Measurements from ENCODE around the gene FYB2. TPM values are rescaled to one million over a fixed set of nuclear protein-coding genes. Genes with fewer than 3 reads are reported as not detected.

The FYB2 gene
- total RNA-seq, 2 experiments from 2014 or later = not detected

DNA sequence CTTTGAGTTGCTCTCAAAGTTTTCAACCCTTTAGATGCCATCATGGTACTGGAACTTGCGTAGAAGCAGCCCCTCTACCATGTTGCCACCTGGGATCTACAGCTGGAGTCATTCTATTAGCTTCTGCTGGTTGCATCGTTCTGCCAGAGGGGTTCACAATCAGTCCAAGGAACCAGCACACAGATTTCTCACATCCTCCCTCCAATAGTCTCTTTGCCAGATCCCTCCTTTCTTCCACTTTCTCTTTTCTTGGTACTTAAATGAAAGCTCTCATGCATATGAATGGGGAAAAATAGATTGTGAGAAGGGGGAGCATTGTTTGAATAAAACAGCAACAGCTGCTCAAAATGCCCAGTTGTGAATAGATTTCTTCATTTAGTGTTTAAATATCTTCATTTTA lies 31.2 kb upstream of the FYB2 start:
- CTCF ChIA-PET = no interaction called here
- no peaks in the 10 kb centered on the region for H3K4me1 Mint-ChIP-seq

DNA sequence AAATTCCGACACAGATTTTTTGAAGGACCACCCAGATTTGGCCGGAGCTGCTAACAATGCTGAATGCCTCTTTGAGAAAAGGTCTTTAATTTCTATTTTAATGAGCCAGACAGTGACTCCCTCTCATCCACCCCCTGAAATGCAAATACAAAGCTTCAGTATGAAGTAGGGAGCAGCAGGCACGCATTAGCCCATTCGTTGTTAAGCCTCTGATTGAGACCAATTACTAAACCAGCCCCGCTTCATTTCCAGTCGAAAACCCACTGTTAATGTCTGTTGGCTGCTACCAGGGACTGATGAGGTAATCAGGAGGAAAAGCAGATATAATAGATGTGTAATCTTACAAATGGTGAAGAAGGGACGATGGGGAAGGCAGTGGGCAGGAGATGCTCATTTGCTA lies 30.5 kb upstream of the FYB2 start:
- Mint-ChIP-seq H3K4me3 (no peak overlapping the region), H3K9me3 (ENCODE audit: low read depth) (no peaks in the 10 kb centered on the region), H3K36me3 (ENCODE audit: low read depth) (no peaks in the 10 kb centered on the region), H3K27ac (no peak overlapping the region), H3K27me3 (peaks cover 15% of the 10 kb centered on the region), H3K4me1 (no peaks in the 10 kb centered on the region)
- ChIA-PET CTCF (no interaction called here), POLR2A (no interaction called here)
- intact Hi-C loops (cut with DNase I, micrococcal nuclease) = no loop called here
- no peak for DNase-seq
- no peak for ATAC-seq

More for the DNA sequence above, 31.2 kb upstream of the FYB2 start:
- intact Hi-C loops (cut with DNase I, micrococcal nuclease) = no loop called here
- DNase-seq = no peak
- H3K9me3 Mint-ChIP-seq (ENCODE audit: low read depth) = no peaks in the 10 kb centered on the region
- peaks cover 18% of the 10 kb centered on the region for H3K27me3 Mint-ChIP-seq
- H3K27ac Mint-ChIP-seq = no peak overlapping the region
- POLR2A ChIA-PET = no interaction called here
- no peaks in the 10 kb centered on the region for H3K36me3 Mint-ChIP-seq (ENCODE audit: low read depth)
- no peak for ATAC-seq
- H3K4me3 Mint-ChIP-seq = no peak overlapping the region

DNA sequence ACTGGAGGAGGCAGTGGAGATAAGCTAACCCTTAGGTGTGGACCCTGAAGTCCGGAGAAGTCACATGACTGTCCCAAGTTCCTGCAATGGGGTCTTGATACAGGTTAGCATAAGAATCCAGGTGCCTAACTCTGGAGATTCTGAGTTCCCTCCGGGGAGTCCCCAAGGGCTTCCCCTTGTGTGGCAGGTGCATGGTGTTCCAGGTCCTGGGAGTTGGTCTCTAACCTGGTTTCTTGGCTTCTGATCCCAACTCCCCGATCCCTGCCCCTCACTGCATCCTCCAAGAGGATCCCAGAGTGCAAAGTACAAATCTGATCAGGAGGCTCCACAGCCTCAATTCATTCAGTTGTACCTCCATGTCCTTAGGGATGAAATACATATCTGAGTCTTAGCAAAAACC lies 26.1 kb upstream of the FYB2 start:
- Mint-ChIP-seq H3K4me3 (no peak overlapping the region), H3K36me3 (ENCODE audit: low read depth) (no peaks in the 10 kb centered on the region), H3K27ac (no peak overlapping the region), H3K9me3 (ENCODE audit: low read depth) (no peaks in the 10 kb centered on the region), H3K27me3 (peaks cover 14% of the 10 kb centered on the region), H3K4me1 (no peaks in the 10 kb centered on the region)
- ChIA-PET CTCF (no interaction called here), POLR2A (no interaction called here)
- intact Hi-C loops (cut with DNase I, micrococcal nuclease) = no loop called here
- ATAC-seq (no peak), DNase-seq (no peak)

DNA sequence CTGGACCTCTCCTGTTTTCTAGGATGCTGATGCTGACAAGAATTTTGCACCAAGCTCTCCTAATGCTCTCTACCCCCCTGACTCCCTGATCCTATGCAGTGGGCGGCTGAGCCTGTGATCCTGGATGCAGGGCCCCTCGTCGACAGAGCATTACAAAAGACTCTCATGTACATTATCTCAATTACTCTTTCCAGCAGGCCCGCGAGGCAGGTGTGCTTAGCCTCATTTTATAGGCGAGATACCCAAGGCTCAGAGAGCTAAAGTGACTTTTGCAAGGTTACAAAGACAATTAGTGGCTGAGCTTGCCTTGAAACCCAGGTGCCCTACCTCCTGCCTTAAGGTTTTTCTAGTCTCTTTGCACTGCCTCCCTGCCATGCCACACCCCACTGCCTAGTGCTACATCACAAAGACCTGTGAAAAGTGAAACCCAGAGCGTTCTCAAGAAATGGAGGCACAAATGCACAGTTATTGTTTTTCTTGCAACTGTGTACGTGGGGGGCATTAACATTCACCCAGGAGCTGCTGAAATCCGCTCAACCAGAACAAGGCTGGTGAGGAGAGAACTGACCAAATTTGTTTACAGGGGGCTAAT lies 25.4 kb upstream of the FYB2 start:
- intact Hi-C loops (cut with DNase I, micrococcal nuclease) = no loop called here
- CTCF ChIA-PET = no interaction called here
- ATAC-seq = no peak
- Mint-ChIP-seq H3K27me3 (peaks cover 14% of the 10 kb centered on the region), H3K4me1 (no peaks in the 10 kb centered on the region), H3K36me3 (ENCODE audit: low read depth) (no peaks in the 10 kb centered on the region), H3K9me3 (ENCODE audit: low read depth) (no peaks in the 10 kb centered on the region), H3K4me3 (no peak overlapping the region), H3K27ac (no peak overlapping the region)
- DNase-seq = no peak
- POLR2A ChIA-PET = no interaction called here

DNA sequence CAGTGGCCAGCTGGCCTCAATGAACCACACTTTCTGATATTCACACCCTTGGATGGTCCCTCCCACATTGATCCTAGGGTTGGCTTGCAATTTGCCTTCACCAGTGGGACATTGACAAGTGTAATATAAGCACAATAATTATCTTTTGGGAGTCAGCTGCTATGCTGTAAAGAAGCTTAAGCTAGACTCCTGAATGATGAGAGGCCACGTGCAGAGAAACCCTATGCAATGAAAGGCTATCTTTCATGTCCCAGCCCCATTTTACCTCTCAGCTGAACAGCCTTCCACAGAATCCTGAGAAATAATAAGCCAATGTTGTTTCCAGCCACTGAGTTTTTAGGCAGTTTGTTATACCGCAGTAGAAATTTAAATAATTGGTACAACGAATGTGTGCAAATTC lies 24.3 kb upstream of the FYB2 start:
- Mint-ChIP-seq H3K27me3 (peaks cover 16% of the 10 kb centered on the region), H3K27ac (no peak overlapping the region), H3K4me1 (no peaks in the 10 kb centered on the region), H3K9me3 (ENCODE audit: low read depth) (no peaks in the 10 kb centered on the region), H3K36me3 (ENCODE audit: low read depth) (no peaks in the 10 kb centered on the region), H3K4me3 (no peak overlapping the region)
- no peak for DNase-seq
- ChIA-PET POLR2A (no interaction called here), CTCF (no interaction called here)
- no peak for ATAC-seq
- intact Hi-C loops (cut with DNase I, micrococcal nuclease) = no loop called here

DNA sequence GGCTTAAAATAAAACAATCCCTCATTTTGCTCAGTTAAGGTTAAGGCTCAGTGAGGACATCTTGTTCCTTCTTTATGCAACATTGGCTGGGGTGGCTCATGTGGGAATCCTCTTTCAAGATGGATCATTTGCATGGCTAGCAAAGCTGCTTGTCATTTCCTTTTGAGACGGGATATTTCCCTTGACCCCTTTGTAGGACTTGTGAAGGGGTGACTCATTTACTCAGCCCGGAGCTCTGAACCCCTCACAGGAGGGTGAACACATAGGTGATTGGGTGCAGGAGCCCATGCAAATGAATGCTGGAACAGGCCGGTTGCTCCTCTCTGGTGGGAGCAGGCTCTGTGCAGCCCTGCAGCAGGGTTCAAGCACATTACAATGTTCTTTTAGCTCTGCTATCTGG lies 19.6 kb upstream of the FYB2 start:
- Mint-ChIP-seq H3K36me3 (ENCODE audit: low read depth) (no peaks in the 10 kb centered on the region), H3K4me3 (no peak overlapping the region), H3K9me3 (ENCODE audit: low read depth) (no peaks in the 10 kb centered on the region), H3K27me3 (peaks cover 7% of the 10 kb centered on the region), H3K4me1 (no peaks in the 10 kb centered on the region), H3K27ac (no peak overlapping the region)
- ChIA-PET CTCF (interaction anchor here (1.3 kb wide), 1 partner anchor 18 kb away, joined by 3 read pairs; no protein-coding TSS in a partner anchor), POLR2A (no interaction called here)
- no peak for ATAC-seq
- intact Hi-C loops (cut with DNase I, micrococcal nuclease) = no loop called here
- no peak for DNase-seq

DNA sequence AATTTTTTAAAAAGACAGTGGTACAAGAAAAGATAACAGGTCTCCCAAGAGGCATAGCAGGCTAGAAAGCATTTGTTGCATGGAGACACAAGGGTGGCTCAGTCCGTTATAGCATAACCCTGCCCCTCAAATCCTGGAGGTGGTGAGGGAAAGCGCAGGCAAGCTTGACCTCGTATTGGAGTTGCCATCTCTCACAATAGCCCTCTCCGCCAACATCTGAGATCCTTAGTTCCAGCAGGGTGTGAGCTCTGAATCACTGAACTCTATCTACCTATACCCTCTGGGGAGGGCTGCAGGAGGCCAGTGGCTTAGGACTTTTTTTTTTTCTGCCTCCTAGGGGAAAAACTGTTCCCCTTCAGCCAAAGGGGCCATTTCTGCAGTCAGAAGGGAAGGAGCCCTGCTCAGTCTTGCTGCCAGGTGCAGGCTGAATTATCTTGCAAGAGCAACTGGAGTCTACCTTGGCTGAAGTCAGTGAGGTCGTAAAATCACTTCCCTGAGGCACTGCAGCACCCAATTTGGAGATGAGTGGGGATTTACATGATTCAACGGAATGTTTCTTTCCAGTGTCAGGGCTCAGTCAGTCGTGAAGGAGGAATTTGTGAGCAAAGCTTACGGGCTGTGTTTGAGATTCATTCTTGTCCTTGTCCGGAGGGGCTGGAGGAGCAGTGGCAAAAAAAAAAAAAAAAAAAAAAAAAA lies 18.2 kb upstream of the FYB2 start:
- ATAC-seq (no peak), DNase-seq (no peak)
- no peaks in the 10 kb centered on the region for H3K9me3 Mint-ChIP-seq (ENCODE audit: low read depth)
- no peak overlapping the region for H3K4me3 Mint-ChIP-seq
- ChIA-PET CTCF (interaction anchor here (0.6 to 1.0 kb wide), 3 partner anchors 28 to 642 kb away, joined by 3 read pairs; no protein-coding TSS in a partner anchor), POLR2A (no interaction called here)
- intact Hi-C loops (cut with DNase I, micrococcal nuclease) = no loop called here
- H3K4me1 Mint-ChIP-seq = peaks cover under 1% of the 10 kb centered on the region
- no peak overlapping the region for H3K27ac Mint-ChIP-seq
- no peaks in the 10 kb centered on the region for H3K36me3 Mint-ChIP-seq (ENCODE audit: low read depth)
- H3K27me3 Mint-ChIP-seq = peaks cover 5% of the 10 kb centered on the region

DNA sequence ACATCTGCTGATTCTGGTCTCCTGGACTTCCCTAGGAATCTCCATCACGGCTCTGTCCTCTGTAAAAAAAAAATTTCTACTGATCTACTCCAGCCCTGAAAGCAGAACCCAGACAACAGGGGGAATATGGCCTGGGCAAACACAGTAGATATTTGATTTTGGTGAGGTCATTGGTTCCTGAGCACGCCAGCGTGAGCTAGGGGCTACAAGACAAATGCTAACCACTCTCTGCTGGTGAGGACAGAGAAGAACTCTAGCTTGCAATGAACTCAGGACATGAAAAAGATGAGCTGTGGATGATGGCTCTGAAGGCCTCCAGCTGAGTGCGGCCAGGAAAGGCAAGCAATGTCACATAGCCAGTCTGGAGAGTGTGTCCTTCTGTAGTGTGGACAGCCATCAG lies 17.2 kb upstream of the FYB2 start:
- Mint-ChIP-seq H3K36me3 (ENCODE audit: low read depth) (no peaks in the 10 kb centered on the region), H3K4me1 (peaks cover 3% of the 10 kb centered on the region), H3K4me3 (no peak overlapping the region), H3K27me3 (peaks cover 3% of the 10 kb centered on the region), H3K9me3 (ENCODE audit: low read depth) (no peaks in the 10 kb centered on the region), H3K27ac (no peak overlapping the region)
- POLR2A ChIA-PET = no interaction called here
- ATAC-seq = no peak
- intact Hi-C loops (cut with DNase I, micrococcal nuclease) = no loop called here
- DNase-seq = no peak
- CTCF ChIA-PET = interaction anchor here (0.6 to 1.0 kb wide), 3 partner anchors 27 to 643 kb away, joined by 3 read pairs; no protein-coding TSS in a partner anchor

DNA sequence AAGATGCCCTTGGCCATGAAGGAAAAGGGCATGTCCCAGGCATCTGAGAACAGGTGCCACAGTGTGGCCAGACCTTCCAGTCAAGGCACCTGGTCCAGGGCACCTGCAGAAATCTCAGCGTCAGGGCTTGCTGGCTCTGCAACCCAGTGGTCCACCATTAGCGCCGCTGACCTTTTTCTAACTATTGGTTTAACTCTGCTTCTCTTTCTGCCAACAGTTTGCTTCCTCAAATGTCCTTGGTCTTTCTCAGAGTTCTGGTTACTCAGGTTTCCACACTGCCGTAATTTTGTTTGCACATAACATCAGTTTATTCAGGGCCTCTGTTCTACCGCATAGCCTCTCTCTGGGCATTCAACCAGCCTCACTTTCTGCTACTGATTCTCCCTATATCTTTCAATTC lies 16.5 kb upstream of the FYB2 start:
- Mint-ChIP-seq H3K9me3 (ENCODE audit: low read depth) (no peaks in the 10 kb centered on the region), H3K27ac (no peak overlapping the region), H3K36me3 (ENCODE audit: low read depth) (no peaks in the 10 kb centered on the region), H3K4me1 (peaks cover 3% of the 10 kb centered on the region), H3K27me3 (peaks cover 6% of the 10 kb centered on the region), H3K4me3 (no peak overlapping the region)
- ATAC-seq (no peak), DNase-seq (no peak)
- POLR2A ChIA-PET = no interaction called here
- CTCF ChIA-PET = no interaction called here
- intact Hi-C loops (cut with DNase I, micrococcal nuclease) = no loop called here

DNA sequence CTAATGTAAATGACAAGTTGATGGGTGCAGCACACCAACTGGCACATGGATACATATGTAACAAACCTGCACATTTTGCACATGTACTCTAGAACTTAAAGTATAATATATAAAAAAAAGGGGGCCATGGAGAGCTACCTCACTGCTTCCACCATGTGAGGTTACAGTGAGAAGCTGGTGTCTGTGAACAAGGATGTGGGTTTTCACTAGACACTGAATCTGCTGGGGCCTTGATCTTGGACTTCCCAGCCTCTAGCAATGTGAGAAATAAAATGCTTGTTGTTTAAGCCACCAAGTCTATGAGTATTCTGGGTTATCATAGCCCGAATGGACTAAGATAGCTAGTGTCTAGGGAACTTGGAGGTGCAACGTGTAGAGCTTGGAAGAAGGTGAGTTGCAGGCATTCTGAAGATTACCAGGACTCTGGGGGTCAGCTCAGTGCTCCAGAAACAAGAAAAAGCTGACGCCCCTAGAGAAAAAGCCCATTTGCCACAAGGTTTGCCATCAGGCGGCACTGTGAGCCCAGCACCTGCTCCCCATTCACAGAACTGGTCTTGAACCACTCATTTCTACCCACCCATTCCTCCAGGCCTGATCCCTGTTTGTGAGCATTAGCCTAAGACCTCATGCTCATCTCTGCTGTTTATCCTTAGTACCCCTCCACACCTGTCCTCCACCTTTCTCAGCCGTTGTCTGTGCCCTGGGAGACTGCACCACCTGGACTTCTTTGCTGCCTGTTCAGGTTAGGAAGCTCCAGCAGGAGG lies 15.1 kb upstream of the FYB2 start:
- H3K4me1 Mint-ChIP-seq = peaks cover 3% of the 10 kb centered on the region
- no peak overlapping the region for H3K27ac Mint-ChIP-seq
- no peak for ATAC-seq
- no peak overlapping the region for H3K4me3 Mint-ChIP-seq
- H3K9me3 Mint-ChIP-seq (ENCODE audit: low read depth) = no peaks in the 10 kb centered on the region
- DNase-seq = no peak
- CTCF ChIA-PET = interaction anchor here (0.6 to 0.7 kb wide), 2 partner anchors 8 to 171 kb away, joined by 3 read pairs; no protein-coding TSS in a partner anchor
- POLR2A ChIA-PET = no interaction called here
- no peaks in the 10 kb centered on the region for H3K36me3 Mint-ChIP-seq (ENCODE audit: low read depth)
- peaks cover 6% of the 10 kb centered on the region for H3K27me3 Mint-ChIP-seq
- intact Hi-C loops (cut with DNase I, micrococcal nuclease) = loop anchor here (5.0 kb wide), 3 partner anchors 133 to 1818 kb away; partner anchors contain the start of gene C8B (in 1 of the 2)

DNA sequence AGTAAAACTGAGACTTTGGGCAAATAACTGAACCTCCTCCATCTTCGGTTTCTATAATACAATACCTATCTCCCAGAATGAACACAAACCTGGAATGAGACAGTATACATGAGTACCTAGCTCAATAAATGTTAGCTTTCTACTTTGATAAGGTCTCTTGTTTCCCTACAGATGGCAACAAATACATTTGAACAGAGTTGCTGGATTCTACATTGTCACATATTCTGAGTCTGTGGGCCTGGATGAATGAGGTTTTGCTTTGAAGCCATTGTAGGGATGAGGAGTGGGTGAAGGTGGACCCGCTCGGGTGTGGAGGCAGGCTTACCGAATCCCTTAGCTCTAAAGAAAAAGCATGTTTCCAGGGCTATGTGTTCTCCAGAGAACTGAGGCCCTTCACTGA lies 13.9 kb upstream of the FYB2 start:
- H3K27me3 Mint-ChIP-seq = peaks cover 6% of the 10 kb centered on the region
- ATAC-seq (no peak), DNase-seq (no peak)
- ChIA-PET POLR2A (no interaction called here), CTCF (interaction anchor here (0.6 to 2.4 kb wide), 4 partner anchors 12 to 1577 kb away, joined by 3 to 7 read pairs (median 3); no protein-coding TSS in a partner anchor)
- no peaks in the 10 kb centered on the region for H3K36me3 Mint-ChIP-seq (ENCODE audit: low read depth)
- H3K4me1 Mint-ChIP-seq = peaks cover 3% of the 10 kb centered on the region
- H3K27ac Mint-ChIP-seq = no peak overlapping the region
- intact Hi-C loops (cut with DNase I, micrococcal nuclease) = loop anchor here (2.0 to 5.0 kb wide), 4 partner anchors 134 to 1819 kb away; partner anchors contain the start of gene C8B (in 1 of the 2)
- no peak overlapping the region for H3K4me3 Mint-ChIP-seq
- no peaks in the 10 kb centered on the region for H3K9me3 Mint-ChIP-seq (ENCODE audit: low read depth)
